Stimulated activated effector memory CD8-positive, alpha-beta T cell treated with anti-CD3 and anti-CD28 coated beads, Interleukin-12 subunit alpha, Interleukin-12 subunit beta, amount 100 ng/mL, for 72 hours (primary cell): ENCODE results near the gene TIMM10.
"Not testable (repeated sequence)": the region's sequence is repeated elsewhere in the genome, so short reads cannot be mapped to it uniquely, and the experiment has no call there.

Experiments used
- ATAC-seq: fragments of 150-1000 bp; cut with Tn5 transposase; 2 replicates; pipeline ENCODE4 v1.10.0; 2021
- DNase-seq, 2 donors: peaks; one replicate each; pipeline ENCODE4 v3.0.0; 2021 to 2022; ENCODE audit warnings: low spot score in 2 of 2
- H3K27ac Mint-ChIP-seq: one replicate; pipeline ENCODE4 v1.8.0; 2022; ENCODE audit warnings: mild to moderate bottlenecking, mixed read lengths
- H3K36me3 Mint-ChIP-seq: one replicate; pipeline ENCODE4 v1.8.0; 2022; ENCODE audit warnings: mild to moderate bottlenecking, mixed read lengths
- H3K4me1 Mint-ChIP-seq: one replicate; pipeline ENCODE4 v1.8.0; 2022; ENCODE audit warnings: mixed read lengths
- H3K4me3 Mint-ChIP-seq: one replicate; pipeline ENCODE4 v1.8.0; 2022; ENCODE audit warnings: mild to moderate bottlenecking, mixed read lengths
- H3K9me3 Mint-ChIP-seq: one replicate; pipeline ENCODE4 v1.8.0; 2022; ENCODE audit warnings: mixed read lengths

The TIMM10 gene

GRCh38 chr11:57547854-57548377, 17.4 kb upstream of the TIMM10 start:
- DNase-seq (peak in 1 of 2 donors; percentile 66), ATAC-seq (peak; percentile 86)
- peaks cover 23% of the 10 kb centered on the region for H3K4me1 Mint-ChIP-seq
- peaks cover 66% of the 10 kb centered on the region for H3K36me3 Mint-ChIP-seq
- H3K27ac Mint-ChIP-seq = peak overlapping the region; percentile 92
- no peaks in the 10 kb centered on the region for H3K9me3 Mint-ChIP-seq
- peak overlapping the region; percentile 57 for H3K4me3 Mint-ChIP-seq

- Mint-ChIP-seq H3K9me3 (no peaks in the 10 kb centered on the region), H3K4me3 (peak overlapping the region; percentile 57), H3K36me3 (peaks cover 56% of the 10 kb centered on the region), H3K4me1 (peaks cover 28% of the 10 kb centered on the region), H3K27ac (peak overlapping the region; percentile 92)
- DNase-seq = no peak
- ATAC-seq = peak; percentile 75
Observed at GRCh38 chr11:57546869-57547475, 16.4 kb upstream of the TIMM10 start.

GRCh38 chr11:57546451-57546850, 15.9 kb upstream of the TIMM10 start:
- Mint-ChIP-seq H3K4me3 (no peak overlapping the region), H3K36me3 (peaks cover 51% of the 10 kb centered on the region), H3K27ac (peak overlapping the region; percentile 92), H3K9me3 (no peaks in the 10 kb centered on the region), H3K4me1 (peaks cover 28% of the 10 kb centered on the region)
- no peak for ATAC-seq
- no peak for DNase-seq

- Mint-ChIP-seq H3K4me3 (no peak overlapping the region), H3K4me1 (peaks cover 28% of the 10 kb centered on the region), H3K9me3 (no peaks in the 10 kb centered on the region), H3K27ac (no peak overlapping the region), H3K36me3 (peaks cover 45% of the 10 kb centered on the region)
- ATAC-seq = no peak
- no peak for DNase-seq
Observed at GRCh38 chr11:57545883-57546282, 15.3 kb upstream of the TIMM10 start.

- peaks cover 32% of the 10 kb centered on the region for H3K36me3 Mint-ChIP-seq
- no peak overlapping the region for H3K4me3 Mint-ChIP-seq
- H3K9me3 Mint-ChIP-seq = no peaks in the 10 kb centered on the region
- peaks cover 28% of the 10 kb centered on the region for H3K4me1 Mint-ChIP-seq
- DNase-seq = no peak
- no peak overlapping the region for H3K27ac Mint-ChIP-seq
- ATAC-seq = no peak
Observed at GRCh38 chr11:57544566-57544965, 14.0 kb upstream of the TIMM10 start.

DNA sequence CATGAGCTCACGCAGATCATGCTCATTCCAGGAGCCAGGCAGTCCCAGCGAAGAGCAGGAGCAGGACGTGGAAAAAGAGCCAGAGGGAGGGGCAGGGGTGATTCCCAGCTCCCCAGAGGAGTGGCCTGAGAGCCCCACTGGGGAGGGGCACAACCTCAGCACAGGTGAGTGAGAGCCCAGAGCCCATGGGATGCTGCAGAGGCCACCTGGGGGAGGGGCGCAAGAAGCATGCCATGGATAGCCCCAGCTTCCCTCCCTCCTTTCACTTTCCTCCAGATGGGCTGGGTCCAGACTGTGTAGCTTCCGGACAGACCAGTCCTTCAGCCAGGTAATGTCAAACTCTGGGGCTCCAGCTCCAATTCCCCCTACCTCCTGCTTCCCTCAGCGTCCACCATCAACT, 13.0 kb upstream of the TIMM10 start:
- ATAC-seq = no peak
- H3K27ac Mint-ChIP-seq = no peak overlapping the region
- no peak for DNase-seq
- peaks cover 25% of the 10 kb centered on the region for H3K4me1 Mint-ChIP-seq
- H3K9me3 Mint-ChIP-seq = no peaks in the 10 kb centered on the region
- no peak overlapping the region for H3K4me3 Mint-ChIP-seq
- H3K36me3 Mint-ChIP-seq = peaks cover 23% of the 10 kb centered on the region

GRCh38 chr11:57542582-57542981, 12.0 kb upstream of the TIMM10 start:
- peak overlapping the region; percentile 84 for H3K27ac Mint-ChIP-seq
- no peak for DNase-seq
- H3K36me3 Mint-ChIP-seq = peaks cover 12% of the 10 kb centered on the region
- no peak overlapping the region for H3K4me3 Mint-ChIP-seq
- H3K9me3 Mint-ChIP-seq = no peaks in the 10 kb centered on the region
- ATAC-seq = no peak
- peaks cover 15% of the 10 kb centered on the region for H3K4me1 Mint-ChIP-seq

GRCh38 chr11:57541169-57541568, 10.6 kb upstream of the TIMM10 start:
- H3K9me3 Mint-ChIP-seq = no peaks in the 10 kb centered on the region
- ATAC-seq = no peak
- peaks cover 8% of the 10 kb centered on the region for H3K4me1 Mint-ChIP-seq
- H3K36me3 Mint-ChIP-seq = no peaks in the 10 kb centered on the region
- H3K27ac Mint-ChIP-seq = no peak overlapping the region
- DNase-seq = no peak
- H3K4me3 Mint-ChIP-seq = no peak overlapping the region

DNA sequence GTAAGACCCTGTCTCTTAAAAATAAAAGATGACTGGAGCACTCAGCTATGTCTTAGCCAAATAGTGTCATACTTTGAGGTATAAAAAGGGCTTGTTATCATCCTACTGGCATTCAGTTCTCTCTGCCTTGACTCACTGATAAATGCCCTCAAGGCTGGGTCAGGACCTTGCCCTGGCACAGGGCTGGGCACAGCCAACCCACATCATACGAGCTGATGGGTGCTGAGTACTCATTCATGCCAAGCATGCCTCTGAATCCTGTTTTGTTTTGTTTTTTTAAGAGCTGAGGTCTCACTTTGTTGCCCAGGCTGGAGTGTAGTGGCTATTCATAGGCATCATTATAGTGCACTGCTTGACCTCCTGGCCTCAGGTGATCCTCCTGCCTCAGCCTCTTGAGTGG, 8.8 kb upstream of the TIMM10 start:
- Mint-ChIP-seq H3K4me1 (peaks cover 8% of the 10 kb centered on the region), H3K36me3 (no peaks in the 10 kb centered on the region), H3K27ac (peak overlapping the region; percentile 67), H3K4me3 (no peak overlapping the region), H3K9me3 (no peaks in the 10 kb centered on the region)
- no peak for DNase-seq
- no peak for ATAC-seq

GRCh38 chr11:57536947-57537619, 6.5 kb upstream of the TIMM10 start, which contains the start of gene SMTNL1:
TSS of gene SMTNL1 (plus strand) at chr11:57537595. CDS start at chr11:57542643, 5,048 bp downstream.
- H3K4me3 Mint-ChIP-seq = no peak within 1 kb of the TSS
- H3K27ac Mint-ChIP-seq = peak within 1 kb of the TSS; percentile 68
- DNase-seq (no peak), ATAC-seq (no peak)
- no peaks in the 10 kb centered on the region for H3K36me3 Mint-ChIP-seq
- H3K4me1 Mint-ChIP-seq = peaks cover under 1% of the 10 kb centered on the region
- no peaks in the 10 kb centered on the region for H3K9me3 Mint-ChIP-seq

GRCh38 chr11:57534449-57534848, 3.9 kb upstream of the TIMM10 start:
- not testable (repeated sequence) for H3K4me3 Mint-ChIP-seq, ATAC-seq, H3K27ac Mint-ChIP-seq, DNase-seq, H3K9me3 Mint-ChIP-seq
- peaks cover 11% of the 10 kb centered on the region for H3K36me3 Mint-ChIP-seq
- H3K4me1 Mint-ChIP-seq = peaks cover 21% of the 10 kb centered on the region

DNA sequence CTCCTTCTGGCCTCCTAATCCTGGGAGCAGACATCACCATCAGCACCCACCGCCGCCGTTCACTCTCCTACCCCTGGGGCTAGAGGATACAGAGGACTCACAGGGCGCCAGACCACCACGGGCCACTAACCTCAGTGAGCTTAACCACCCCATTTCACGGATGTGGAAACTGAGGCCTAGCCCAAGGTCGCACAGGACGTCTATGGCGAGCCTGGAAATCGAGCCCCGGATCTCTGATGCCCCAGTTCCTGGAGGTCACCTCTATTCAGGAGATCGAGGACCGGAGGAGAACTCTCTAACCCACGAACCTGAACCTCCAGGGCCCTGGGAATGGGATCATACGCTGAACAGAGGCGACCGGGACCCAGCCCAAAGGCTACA, 349 bp downstream of the TIMM10 start:
- DNase-seq = peak in 1 of 2 donors; percentile 66

GRCh38 chr11:57529012-57529411, 1.5 kb downstream of the TIMM10 start:
- no peak for DNase-seq
- H3K27ac Mint-ChIP-seq = no peak overlapping the region
- peaks cover 31% of the 10 kb centered on the region for H3K36me3 Mint-ChIP-seq
- H3K4me3 Mint-ChIP-seq = peak overlapping the region; percentile 99
- peaks cover 34% of the 10 kb centered on the region for H3K4me1 Mint-ChIP-seq
- H3K9me3 Mint-ChIP-seq = no peaks in the 10 kb centered on the region
- ATAC-seq = no peak

More for the DNA sequence above, 349 bp downstream of the TIMM10 start:
- H3K9me3 Mint-ChIP-seq = no peaks in the 10 kb centered on the region
- ATAC-seq = peak; percentile 0
- peaks cover 34% of the 10 kb centered on the region for H3K4me1 Mint-ChIP-seq
- peak overlapping the region; percentile 96 for H3K27ac Mint-ChIP-seq
- peak overlapping the region; percentile 99 for H3K4me3 Mint-ChIP-seq
- peaks cover 31% of the 10 kb centered on the region for H3K36me3 Mint-ChIP-seq

DNA sequence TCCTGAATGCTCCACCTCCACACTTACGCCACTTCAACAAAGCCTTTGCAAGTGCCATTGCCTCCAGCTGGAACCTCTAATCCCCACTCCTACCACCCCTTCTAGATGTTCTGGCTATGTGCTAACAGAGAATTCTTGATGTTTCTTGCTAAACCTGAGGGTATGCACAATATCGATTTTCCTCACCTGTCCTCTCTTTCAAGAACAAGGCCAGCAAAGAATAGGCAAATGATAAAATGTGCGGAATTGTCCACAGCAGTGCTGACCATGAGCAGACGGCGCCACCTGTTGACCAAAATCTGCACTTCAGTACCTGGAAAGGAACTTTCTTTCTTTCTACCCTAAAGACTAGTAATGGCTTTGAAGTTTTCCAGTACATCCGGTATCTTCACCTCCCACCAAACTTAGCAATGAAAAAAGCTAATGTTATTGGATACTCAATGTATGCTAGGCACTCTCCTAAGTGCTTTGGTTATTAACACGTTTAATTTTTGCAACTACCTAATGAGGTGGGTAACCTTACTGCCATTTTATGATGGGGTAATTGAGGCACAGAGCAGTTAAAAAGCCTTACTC, 3.4 kb downstream of the TIMM10 start:
- ATAC-seq = no peak
- H3K9me3 Mint-ChIP-seq = no peaks in the 10 kb centered on the region
- no peak overlapping the region for H3K27ac Mint-ChIP-seq
- DNase-seq = peak; percentile 60 to 86
- H3K36me3 Mint-ChIP-seq = peaks cover 31% of the 10 kb centered on the region
- H3K4me1 Mint-ChIP-seq = peaks cover 34% of the 10 kb centered on the region
- no peak overlapping the region for H3K4me3 Mint-ChIP-seq

- Mint-ChIP-seq H3K4me1 (peaks cover 9% of the 10 kb centered on the region), H3K36me3 (peaks cover 15% of the 10 kb centered on the region), H3K4me3 (no peak overlapping the region), H3K27ac (no peak overlapping the region), H3K9me3 (no peaks in the 10 kb centered on the region)
- ATAC-seq = no peak
- DNase-seq = no peak
Observed at GRCh38 chr11:57523419-57523818, 7.1 kb downstream of the TIMM10 start.

- no peak overlapping the region for H3K27ac Mint-ChIP-seq
- no peaks in the 10 kb centered on the region for H3K9me3 Mint-ChIP-seq
- H3K4me3 Mint-ChIP-seq = no peak overlapping the region
- no peaks in the 10 kb centered on the region for H3K4me1 Mint-ChIP-seq
- DNase-seq (no peak), ATAC-seq (no peak)
- no peaks in the 10 kb centered on the region for H3K36me3 Mint-ChIP-seq
Observed at GRCh38 chr11:57521116-57521515, 9.4 kb downstream of the TIMM10 start.
